Measurements from ENCODE around the gene RARRES2. TPM values are rescaled to one million over a fixed set of nuclear protein-coding genes. Genes with fewer than 3 reads are reported as not detected.
A peak's percentile ranks its signal among the peaks of the same experiment; 100 is the strongest.

RARRES2 gene
- total and polyA plus RNA-seq, 2 of the 13 experiments (the other 11 are each of a cell fraction or from before 2014, with no cell fraction given): 134 to 172 TPM

GRCh38 chr7:150368884-150369747 is 27.7 kb upstream of the RARRES2 start (continued):
- TF ChIP-seq WIZ (CRISPR knock-in tag; IDR thresholded peaks at IDR 0.05) (peak; percentile 44; the same call in 1 of the 2 replicates), ZNF772 (CRISPR knock-in tag; IDR thresholded peaks at IDR 0.05) (no peak), ATRX (CRISPR knock-in tag; IDR thresholded peaks at IDR 0.05; ENCODE audit: borderline replicate concordance) (no peak), NAIF1 (CRISPR knock-in tag; IDR thresholded peaks at IDR 0.05; ENCODE audit: borderline replicate concordance) (no peak), ZNF766 (CRISPR knock-in tag; IDR thresholded peaks at IDR 0.05; ENCODE audit: borderline replicate concordance) (no peak), NCOA5 (CRISPR knock-in tag; IDR thresholded peaks at IDR 0.05) (no peak), NRL (CRISPR knock-in tag; IDR thresholded peaks at IDR 0.05; ENCODE audit: borderline replicate concordance) (no peak), IKZF4 (CRISPR knock-in tag; IDR thresholded peaks at IDR 0.05; ENCODE audit: borderline replicate concordance, low read depth, not compliant biosample characterization) (peak; percentile 15), KLF12 (CRISPR knock-in tag; IDR thresholded peaks at IDR 0.05; ENCODE audit: borderline replicate concordance) (no peak), ZNF430 (CRISPR knock-in tag; IDR thresholded peaks at IDR 0.05) (no peak; the same call in 1 of the 2 replicates), SATB2 (CRISPR knock-in tag; IDR thresholded peaks at IDR 0.05) (no peak), SRSF4 (IDR thresholded peaks at IDR 0.05; ENCODE audit: low read depth, low read length, poor library complexity, severe bottlenecking) (no peak), ZBTB42 (CRISPR knock-in tag; IDR thresholded peaks at IDR 0.05) (no peak), ZBTB8A (CRISPR knock-in tag; IDR thresholded peaks at IDR 0.05; ENCODE audit: borderline replicate concordance, low read depth) (no peak; the same call in 1 of the 2 replicates), ISL2 (CRISPR knock-in tag; IDR thresholded peaks at IDR 0.05) (no peak), ATF3 (CRISPR knock-in tag; IDR thresholded peaks at IDR 0.05) (no peak), FOXA1 (IDR thresholded peaks at IDR 0.05) (no peak), FOXA1 (CRISPR knock-in tag; IDR thresholded peaks at IDR 0.05) (no peak)
- TF ChIP-seq, protein P1, sequence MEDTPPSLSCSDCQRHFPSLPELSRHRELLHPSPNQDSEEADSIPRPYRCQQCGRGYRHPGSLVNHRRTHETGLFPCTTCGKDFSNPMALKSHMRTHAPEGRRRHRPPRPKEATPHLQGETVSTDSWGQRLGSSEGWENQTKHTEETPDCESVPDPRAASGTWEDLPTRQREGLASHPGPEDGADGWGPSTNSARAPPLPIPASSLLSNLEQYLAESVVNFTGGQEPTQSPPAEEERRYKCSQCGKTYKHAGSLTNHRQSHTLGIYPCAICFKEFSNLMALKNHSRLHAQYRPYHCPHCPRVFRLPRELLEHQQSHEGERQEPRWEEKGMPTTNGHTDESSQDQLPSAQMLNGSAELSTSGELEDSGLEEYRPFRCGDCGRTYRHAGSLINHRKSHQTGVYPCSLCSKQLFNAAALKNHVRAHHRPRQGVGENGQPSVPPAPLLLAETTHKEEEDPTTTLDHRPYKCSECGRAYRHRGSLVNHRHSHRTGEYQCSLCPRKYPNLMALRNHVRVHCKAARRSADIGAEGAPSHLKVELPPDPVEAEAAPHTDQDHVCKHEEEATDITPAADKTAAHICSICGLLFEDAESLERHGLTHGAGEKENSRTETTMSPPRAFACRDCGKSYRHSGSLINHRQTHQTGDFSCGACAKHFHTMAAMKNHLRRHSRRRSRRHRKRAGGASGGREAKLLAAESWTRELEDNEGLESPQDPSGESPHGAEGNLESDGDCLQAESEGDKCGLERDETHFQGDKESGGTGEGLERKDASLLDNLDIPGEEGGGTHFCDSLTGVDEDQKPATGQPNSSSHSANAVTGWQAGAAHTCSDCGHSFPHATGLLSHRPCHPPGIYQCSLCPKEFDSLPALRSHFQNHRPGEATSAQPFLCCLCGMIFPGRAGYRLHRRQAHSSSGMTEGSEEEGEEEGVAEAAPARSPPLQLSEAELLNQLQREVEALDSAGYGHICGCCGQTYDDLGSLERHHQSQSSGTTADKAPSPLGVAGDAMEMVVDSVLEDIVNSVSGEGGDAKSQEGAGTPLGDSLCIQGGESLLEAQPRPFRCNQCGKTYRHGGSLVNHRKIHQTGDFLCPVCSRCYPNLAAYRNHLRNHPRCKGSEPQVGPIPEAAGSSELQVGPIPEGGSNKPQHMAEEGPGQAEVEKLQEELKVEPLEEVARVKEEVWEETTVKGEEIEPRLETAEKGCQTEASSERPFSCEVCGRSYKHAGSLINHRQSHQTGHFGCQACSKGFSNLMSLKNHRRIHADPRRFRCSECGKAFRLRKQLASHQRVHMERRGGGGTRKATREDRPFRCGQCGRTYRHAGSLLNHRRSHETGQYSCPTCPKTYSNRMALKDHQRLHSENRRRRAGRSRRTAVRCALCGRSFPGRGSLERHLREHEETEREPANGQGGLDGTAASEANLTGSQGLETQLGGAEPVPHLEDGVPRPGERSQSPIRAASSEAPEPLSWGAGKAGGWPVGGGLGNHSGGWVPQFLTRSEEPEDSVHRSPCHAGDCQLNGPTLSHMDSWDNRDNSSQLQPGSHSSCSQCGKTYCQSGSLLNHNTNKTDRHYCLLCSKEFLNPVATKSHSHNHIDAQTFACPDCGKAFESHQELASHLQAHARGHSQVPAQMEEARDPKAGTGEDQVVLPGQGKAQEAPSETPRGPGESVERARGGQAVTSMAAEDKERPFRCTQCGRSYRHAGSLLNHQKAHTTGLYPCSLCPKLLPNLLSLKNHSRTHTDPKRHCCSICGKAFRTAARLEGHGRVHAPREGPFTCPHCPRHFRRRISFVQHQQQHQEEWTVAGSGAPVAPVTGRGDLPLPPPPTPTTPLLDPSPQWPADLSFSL (CRISPR knock-in tag; IDR thresholded peaks at IDR 0.05): no peak
- TF ChIP-seq, protein P2, sequence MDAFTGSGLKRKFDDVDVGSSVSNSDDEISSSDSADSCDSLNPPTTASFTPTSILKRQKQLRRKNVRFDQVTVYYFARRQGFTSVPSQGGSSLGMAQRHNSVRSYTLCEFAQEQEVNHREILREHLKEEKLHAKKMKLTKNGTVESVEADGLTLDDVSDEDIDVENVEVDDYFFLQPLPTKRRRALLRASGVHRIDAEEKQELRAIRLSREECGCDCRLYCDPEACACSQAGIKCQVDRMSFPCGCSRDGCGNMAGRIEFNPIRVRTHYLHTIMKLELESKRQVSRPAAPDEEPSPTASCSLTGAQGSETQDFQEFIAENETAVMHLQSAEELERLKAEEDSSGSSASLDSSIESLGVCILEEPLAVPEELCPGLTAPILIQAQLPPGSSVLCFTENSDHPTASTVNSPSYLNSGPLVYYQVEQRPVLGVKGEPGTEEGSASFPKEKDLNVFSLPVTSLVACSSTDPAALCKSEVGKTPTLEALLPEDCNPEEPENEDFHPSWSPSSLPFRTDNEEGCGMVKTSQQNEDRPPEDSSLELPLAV (CRISPR knock-in tag; conservative IDR thresholded peaks at IDR 0.05; ENCODE audit: low read depth): no peak

Measured in HepG2 (cell line).